Measurements from ENCODE around the gene PDZD2.

DNA sequence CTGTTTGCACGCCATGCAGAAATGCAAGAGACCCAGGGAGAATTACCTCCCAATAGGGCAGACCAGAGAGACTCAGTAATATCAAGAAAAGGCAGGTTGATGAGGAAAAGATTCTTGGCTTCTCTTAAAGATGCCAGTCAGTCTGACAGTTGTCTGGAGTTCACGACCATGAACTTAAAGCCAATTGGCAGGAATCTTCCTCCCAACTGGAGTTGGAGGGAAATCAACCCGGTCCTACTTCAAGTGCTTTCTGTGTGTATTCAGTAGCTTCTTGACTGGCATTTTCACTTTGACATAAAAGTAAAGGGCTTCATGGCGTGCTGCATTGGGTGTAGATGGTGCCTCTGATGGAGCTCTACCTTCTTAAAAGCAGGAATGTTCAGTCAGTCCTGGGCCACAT, 390.9 kb downstream of the PDZD2 start:
- TF ChIP-seq, protein P1, sequence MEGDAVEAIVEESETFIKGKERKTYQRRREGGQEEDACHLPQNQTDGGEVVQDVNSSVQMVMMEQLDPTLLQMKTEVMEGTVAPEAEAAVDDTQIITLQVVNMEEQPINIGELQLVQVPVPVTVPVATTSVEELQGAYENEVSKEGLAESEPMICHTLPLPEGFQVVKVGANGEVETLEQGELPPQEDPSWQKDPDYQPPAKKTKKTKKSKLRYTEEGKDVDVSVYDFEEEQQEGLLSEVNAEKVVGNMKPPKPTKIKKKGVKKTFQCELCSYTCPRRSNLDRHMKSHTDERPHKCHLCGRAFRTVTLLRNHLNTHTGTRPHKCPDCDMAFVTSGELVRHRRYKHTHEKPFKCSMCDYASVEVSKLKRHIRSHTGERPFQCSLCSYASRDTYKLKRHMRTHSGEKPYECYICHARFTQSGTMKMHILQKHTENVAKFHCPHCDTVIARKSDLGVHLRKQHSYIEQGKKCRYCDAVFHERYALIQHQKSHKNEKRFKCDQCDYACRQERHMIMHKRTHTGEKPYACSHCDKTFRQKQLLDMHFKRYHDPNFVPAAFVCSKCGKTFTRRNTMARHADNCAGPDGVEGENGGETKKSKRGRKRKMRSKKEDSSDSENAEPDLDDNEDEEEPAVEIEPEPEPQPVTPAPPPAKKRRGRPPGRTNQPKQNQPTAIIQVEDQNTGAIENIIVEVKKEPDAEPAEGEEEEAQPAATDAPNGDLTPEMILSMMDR (conservative IDR thresholded peaks at IDR 0.05; ENCODE audit: low read length), result no peak
- no peak for TF ChIP-seq EZH2phosphoT487 (IDR thresholded peaks at IDR 0.05; ENCODE audit: borderline replicate concordance)

All from Loucy (cell line).